Body of pancreas (tissue), 4 donors: ENCODE measurements around the gene CFHR4. TPM values are rescaled to one million over a fixed set of nuclear protein-coding genes. Genes with fewer than 3 reads are reported as not detected.
"Not testable (repeated sequence)": the region's sequence is repeated elsewhere in the genome, so short reads cannot be mapped to it uniquely, and the experiment has no call there.

Experiments
- ATAC-seq: fragments of 150-250 bp; one replicate; pipeline ENCODE4 v1.9.1; 2016
- DNase-seq, 4 donors: peaks; one replicate each; pipeline ENCODE4 v3.0.0-alpha.2; 2019
- H3K27ac ChIP-seq, 4 donors: fragments of 200-600 bp; sonication (generic); 1 replicate in 3 of 4; 2 replicates in 1 of 4; pipeline versions ENCODE4 v1.5.1 to v1.6.1; 2016 to 2019; ENCODE audit warnings: mild to moderate bottlenecking in 1 of 4, mixed read lengths in 1 of 4, moderate library complexity in 1 of 4
- H3K27me3 ChIP-seq, 2 donors: fragments of 200-600 bp; sonication (generic); one replicate each; pipeline ENCODE4 v1.6.0; 2016; ENCODE audit warnings: mild to moderate bottlenecking in 1 of 2
- H3K36me3 ChIP-seq, 2 donors: fragments of 200-600 bp; sonication (generic); replicated peaks in 1 of 2; 2 replicates each; pipeline ENCODE4 v1.5.1; 2016; ENCODE audit warnings: low read depth in 2 of 2; ENCODE audit not compliant: insufficient read depth in 1 of 2
- H3K4me1 ChIP-seq: fragments of 200-600 bp; sonication (generic); one replicate; pipeline ENCODE4 v1.6.0; 2016
- H3K4me3 ChIP-seq, 2 donors: fragments of 200-600 bp; sonication (generic); 1 replicate in 1 of 2; 2 replicates in 1 of 2; pipeline ENCODE4 v1.5.1; 2016 to 2019
- H3K9me3 ChIP-seq, 3 donors: fragments of 200-600 bp; sonication (generic); 1 replicate in 2 of 3; 2 replicates in 1 of 3; pipeline ENCODE4 v1.5.1; 2016
- CTCF ChIP-seq, 7 experiments: fragments of 450-650 bp in 4 of 7; fragments of 200-600 bp in 3 of 7; sonication (generic) in 3 of 7; IDR thresholded peaks; one replicate each; pipeline ENCODE4 v1.5.1; 2016 to 2019; ENCODE audit warnings: antibody characterized with exemption in 7 of 7
- POLR2A ChIP-seq, 3 donors: fragments of 450-650 bp; IDR thresholded peaks; one replicate each; pipeline ENCODE4 v1.6.1; 2016; ENCODE audit warnings: antibody characterized with exemption in 3 of 3, mild to moderate bottlenecking in 2 of 3
- WGBS, 2 donors: methylation state at CpG; one replicate each; pipeline ENCODE4 v1.1.5; 2017; 5-methylcytosine and 5-hydroxymethylcytosine counted together
- intact Hi-C: fragments of 100-400 bp; cut with DNase I; formaldehyde crosslinking; loops from one replicate; pipeline ENCODE4 v1.15.1; 2023
- total RNA-seq, 2 donors: library from RNA; depleted of rRNA; stranded (reverse); fragments of >200 nt; gene quantifications; one replicate each; pipeline ENCODE4 v1.1.0, GENCODE V29; 2016

CFHR4 gene
- total RNA-seq, 2 donors from 2014 or later, result not detected

GRCh38 chr1:196933531-196934189 lies 45.8 kb downstream of the CFHR4 start:
- TF ChIP-seq POLR2A (IDR thresholded peaks at IDR 0.05) (no peak), CTCF (IDR thresholded peaks at IDR 0.05) (no peak)
- Histone ChIP-seq H3K27me3 (no peaks in the 10 kb centered on the region), H3K9me3 (no peaks in the 10 kb centered on the region), H3K4me3 (no peak overlapping the region), H3K36me3 (no peaks in the 10 kb centered on the region), H3K4me1 (no peaks in the 10 kb centered on the region), H3K27ac (no peak overlapping the region)
- no peak for ATAC-seq
- WGBS, 2 donors, result 84 to 85% methylated on average over 12 to 32 of the region's 32 CpGs
- intact Hi-C loops, result no loop called here
- DNase-seq, result no peak

GRCh38 chr1:196941474-196941873 lies 53.6 kb downstream of the CFHR4 start:
- H3K27ac ChIP-seq, H3K4me1 ChIP-seq, H3K4me3 ChIP-seq, H3K9me3 ChIP-seq, ATAC-seq, H3K27me3 ChIP-seq, intact Hi-C loops, H3K36me3 ChIP-seq: not testable (repeated sequence)
- DNase-seq, result peak in 1 of 4 donors; percentile 5
- WGBS, 2 donors, result 45 to 55% methylated on average over 4 to 6 of the region's 6 CpGs

- WGBS, 2 donors, result no CpG with 5 or more reads among the region's 1 CpG
- H3K9me3 ChIP-seq, H3K4me1 ChIP-seq, H3K27me3 ChIP-seq, H3K36me3 ChIP-seq, intact Hi-C loops, DNase-seq, H3K4me3 ChIP-seq, ATAC-seq, H3K27ac ChIP-seq: not testable (repeated sequence)
Measured at GRCh38 chr1:196943568-196943967, 55.7 kb downstream of the CFHR4 start, which contains the start of gene CFHR2. TSS of gene CFHR2 (plus strand) at chr1:196943738. CDS start at chr1:196943881, 143 bp downstream.

GRCh38 chr1:196951711-196952394 lies 64.0 kb downstream of the CFHR4 start:
- H3K36me3 ChIP-seq, result no peaks in the 10 kb centered on the region
- TF ChIP-seq CTCF (IDR thresholded peaks at IDR 0.05) (no peak), POLR2A (IDR thresholded peaks at IDR 0.05) (no peak)
- no peaks in the 10 kb centered on the region for H3K27me3 ChIP-seq
- intact Hi-C loops, result no loop called here
- WGBS, 2 donors, result 46 to 47% methylated on average over 2 of the region's 2 CpGs
- H3K27ac ChIP-seq, result no peak overlapping the region
- no peaks in the 10 kb centered on the region for H3K4me1 ChIP-seq
- no peaks in the 10 kb centered on the region for H3K9me3 ChIP-seq
- no peak for ATAC-seq
- H3K4me3 ChIP-seq, result no peak overlapping the region
- DNase-seq, result no peak

- TF ChIP-seq CTCF (IDR thresholded peaks at IDR 0.05) (no peak), POLR2A (IDR thresholded peaks at IDR 0.05) (no peak)
- H3K4me3 ChIP-seq, result no peak overlapping the region
- H3K36me3 ChIP-seq, result no peaks in the 10 kb centered on the region
- DNase-seq (no peak), ATAC-seq (no peak)
- H3K27me3 ChIP-seq, result no peaks in the 10 kb centered on the region
- H3K4me1 ChIP-seq, result no peaks in the 10 kb centered on the region
- intact Hi-C loops, result no loop called here
- H3K27ac ChIP-seq, result no peak overlapping the region
- no peaks in the 10 kb centered on the region for H3K9me3 ChIP-seq
- WGBS, 2 donors, result 26 to 49% methylated on average over 2 of the region's 2 CpGs
Measured at GRCh38 chr1:196954778-196955177, 66.9 kb downstream of the CFHR4 start.
